GM18909 (cell line): ENCODE results near the gene RXYLT1.
A peak's percentile ranks its signal among the peaks of the same experiment; 100 is the strongest.
"Not testable (repeated sequence)": the region's sequence is repeated elsewhere in the genome, so short reads cannot be mapped to it uniquely, and the experiment has no call there.

Source experiments
- ATAC-seq: cut with Tn5 transposase; IDR thresholded peaks from one replicate; pipeline ENCODE4 v1.9.1; 2021; ENCODE audit warnings: mild to moderate bottlenecking; ENCODE audit not compliant: unreplicated experiment, poor library complexity

RXYLT1 gene

DNA sequence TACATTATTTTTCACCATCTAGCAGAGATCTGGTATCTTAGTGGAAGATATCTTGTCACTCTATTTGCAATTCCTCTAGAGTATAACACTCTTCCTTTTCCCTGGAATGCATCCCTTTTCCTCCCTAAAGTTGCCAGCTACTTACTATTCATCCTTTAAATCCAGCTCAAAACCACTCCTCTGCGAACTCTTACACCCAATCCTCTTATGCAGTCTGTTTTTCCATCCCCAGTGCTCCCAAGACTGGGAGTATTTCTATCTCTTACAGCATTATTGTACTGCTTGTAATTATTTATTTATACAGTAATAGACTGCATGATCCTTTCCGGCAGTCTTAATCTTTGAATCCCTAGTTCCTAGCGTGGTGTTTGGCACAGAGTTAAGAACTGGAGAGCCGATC lies 61.9 kb downstream of the RXYLT1 start:
- no peak for ATAC-seq

DNA sequence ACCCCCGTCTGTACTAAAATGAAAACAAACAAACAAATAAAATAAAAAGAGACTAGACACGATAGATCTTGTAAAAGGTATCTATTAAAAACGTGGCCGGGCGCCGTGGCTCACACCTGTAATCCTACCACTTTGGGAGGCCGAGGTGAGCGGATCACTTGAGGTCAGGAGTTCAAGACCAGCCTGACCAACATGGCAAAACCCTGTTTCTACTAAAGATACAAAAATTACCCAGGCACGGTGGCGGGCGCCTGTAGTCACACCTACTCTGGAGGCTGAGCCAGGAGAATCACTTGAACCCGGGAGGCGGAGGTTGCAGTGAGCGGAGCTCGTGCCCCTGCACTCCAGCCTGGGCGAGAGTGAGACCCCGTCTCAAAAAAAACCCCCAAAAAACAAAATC lies 63.0 kb downstream of the RXYLT1 start:
- ATAC-seq: not testable (repeated sequence)

DNA sequence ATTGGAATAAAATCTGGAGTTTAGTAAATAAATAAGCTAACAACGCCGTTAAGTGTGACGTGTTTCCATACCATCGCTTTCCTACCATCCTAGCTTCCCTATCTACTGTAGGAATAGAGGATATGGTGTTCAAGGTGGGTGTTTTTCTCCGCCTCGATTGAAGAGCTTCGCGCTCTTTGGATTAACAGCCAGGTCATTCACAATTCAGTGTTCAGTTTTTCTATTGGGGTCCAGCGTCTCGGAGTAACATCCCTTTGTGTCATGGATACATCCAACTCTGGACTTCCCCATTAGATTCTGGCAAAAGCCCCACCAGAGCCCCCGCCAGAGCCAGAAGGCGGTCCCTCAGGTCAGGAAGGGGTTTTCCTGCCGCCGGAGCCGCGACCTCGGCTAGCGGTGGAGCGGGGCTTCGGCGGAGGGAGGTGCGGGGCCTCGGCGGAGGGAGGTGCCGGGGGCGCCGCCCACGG lies 63.6 kb downstream of the RXYLT1 start:
- no peak for ATAC-seq

DNA sequence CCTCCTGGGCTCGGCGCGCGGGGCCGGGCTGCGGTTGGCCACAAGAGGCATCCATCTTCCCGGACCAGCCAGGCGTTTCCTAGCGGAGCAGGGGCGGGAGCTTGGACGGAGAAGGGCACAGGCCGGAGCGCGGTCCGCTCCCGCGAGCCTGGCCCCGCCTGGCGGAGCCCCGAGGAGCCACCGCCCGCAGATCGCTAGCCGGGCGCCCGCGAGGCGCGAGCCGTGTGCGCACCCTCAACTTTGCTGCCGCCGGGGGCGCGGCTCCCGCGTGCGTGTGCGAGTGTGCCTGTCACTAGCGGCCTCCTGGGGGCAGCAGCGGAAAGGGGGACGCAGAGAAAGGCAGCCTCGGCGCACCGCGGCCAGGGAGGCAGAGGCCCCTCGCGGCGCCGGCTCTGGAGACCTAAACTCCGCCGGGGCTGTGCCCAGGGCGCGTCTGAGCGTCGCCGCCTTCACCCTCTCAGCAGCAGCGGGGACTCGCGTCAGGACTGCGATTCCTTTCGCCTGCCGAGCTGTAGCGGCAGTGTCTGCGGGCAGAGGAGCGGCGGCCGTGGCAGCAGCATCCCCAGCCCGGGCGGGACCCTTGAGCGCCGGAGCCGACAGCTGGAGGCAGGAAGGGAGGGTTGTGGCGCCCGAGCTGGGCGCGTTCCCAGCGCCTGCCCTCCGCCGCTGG lies 64.1 kb downstream of the RXYLT1 start:
- peak; percentile 97 for ATAC-seq

DNA sequence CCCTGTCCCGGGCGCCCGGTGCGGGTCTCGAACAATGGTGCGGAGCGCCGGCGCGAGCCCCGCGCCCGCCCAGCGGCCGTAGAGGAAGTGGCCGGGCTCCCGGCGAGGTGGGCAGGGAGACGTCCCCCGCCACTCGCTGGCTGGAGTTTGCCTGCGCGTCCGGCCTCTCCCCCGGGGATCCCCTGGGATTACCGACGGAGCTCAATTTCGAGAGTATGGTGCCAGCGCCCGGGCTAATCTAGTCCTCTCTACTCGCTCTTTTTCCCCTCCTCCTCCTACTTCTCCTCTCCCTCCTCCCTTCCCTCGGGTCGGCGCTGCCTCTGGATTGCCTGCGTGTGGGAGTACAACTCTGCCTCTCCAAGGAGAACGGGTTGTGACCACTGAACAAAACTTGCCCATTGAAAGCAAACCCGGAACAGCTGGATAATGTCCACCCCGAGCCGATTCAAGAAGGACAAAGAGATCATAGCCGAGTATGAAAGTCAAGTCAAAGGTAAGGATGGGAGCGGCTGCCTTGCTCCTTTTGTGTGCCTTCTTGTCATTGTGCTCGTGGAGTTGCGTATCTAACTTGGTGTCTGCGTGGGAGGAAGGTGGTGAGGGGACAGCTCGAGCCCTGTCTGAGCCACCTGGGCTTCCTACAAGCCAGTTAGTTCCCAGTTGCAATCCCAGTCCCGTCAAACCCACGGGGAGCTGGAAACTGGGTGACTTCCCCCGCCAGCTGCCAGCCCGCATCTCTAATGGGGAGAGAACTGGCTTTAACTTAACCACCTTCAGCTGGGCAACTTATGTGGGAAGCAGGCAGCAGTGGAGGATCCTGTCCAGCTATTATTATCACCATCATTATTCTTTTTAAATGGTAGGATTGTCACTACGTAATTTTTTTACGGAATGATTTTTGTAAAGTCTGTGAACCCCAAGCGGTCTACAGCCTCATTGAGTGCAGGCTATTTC lies 65.0 kb downstream of the RXYLT1 start, which contains the start of gene SRGAP1:
TSS of gene SRGAP1 (plus strand) at position 310 of the 951 bp plus-strand sequence. CDS start at position 427, 117 bp downstream.
- ATAC-seq: peak; percentile 31

DNA sequence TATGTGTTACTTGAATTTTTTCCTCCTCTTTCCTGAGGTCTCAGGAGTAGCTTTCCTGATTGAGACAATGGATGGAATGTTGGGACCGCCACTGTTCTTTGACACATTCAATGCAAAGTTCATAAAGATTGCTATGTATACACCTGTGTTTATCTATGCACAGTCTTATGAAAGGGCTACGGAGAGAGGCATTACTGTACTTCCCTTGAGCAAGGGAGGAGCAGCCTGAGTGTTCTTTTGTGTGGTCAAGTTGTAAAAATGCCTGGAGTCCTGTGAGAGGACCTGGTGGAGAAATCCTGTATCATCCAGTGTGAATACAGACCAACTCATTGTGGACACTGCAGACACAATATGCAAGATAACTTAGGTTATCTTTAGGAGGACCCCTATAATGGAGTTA lies 66.0 kb downstream of the RXYLT1 start:
- ATAC-seq: no peak

DNA sequence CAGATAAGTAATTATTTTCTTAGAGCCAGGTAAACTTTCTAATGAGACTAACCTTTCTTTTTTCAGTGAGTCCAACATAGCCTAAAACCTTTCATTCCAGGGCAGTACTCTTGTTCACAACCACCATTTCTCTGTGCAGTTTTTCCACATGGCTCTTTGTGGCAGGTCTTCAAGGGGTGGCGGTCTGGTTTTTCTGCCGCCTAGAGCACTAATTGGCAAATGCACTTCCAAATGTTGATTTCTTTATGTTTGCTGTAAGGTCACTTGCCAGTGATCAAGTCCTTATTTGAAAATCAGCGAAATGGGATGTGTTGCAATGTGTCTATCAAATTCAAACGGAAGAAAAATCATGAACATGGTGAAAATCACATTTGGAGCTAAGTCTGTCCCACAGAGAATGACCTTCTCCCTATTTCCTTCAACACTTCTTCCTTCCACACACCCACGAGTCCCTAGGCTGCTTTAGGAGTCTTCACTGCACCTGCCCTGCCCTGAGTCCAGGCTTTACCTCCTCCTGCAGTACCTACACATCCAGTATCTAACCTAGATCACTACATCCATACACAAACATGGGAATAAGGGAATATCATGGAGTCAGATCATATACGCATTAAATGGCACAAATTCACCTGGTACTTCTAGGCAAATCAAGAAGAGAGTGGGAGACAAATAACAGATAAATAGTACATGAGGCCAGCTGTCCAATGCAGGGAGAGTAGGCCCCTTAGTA lies 66.7 kb downstream of the RXYLT1 start:
- no peak for ATAC-seq

DNA sequence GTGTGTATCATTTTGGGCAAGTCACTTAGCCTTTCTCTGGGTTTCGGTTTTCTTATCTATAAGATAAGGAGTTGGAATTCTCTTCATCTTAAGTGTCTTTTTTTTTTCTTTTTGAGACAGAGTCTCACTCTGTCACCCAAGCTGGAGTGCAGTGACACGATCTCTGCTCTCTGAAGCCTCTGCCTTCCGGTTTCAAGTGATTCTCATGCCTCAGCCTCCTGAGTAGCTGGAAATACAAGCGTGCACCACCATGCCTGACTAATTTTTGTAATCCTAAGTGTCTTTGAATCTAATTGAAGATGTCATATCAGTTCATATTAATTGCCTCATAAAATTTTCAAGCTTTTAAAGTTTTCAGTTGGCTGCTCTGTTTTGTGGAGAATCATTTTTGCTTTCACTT lies 68.7 kb downstream of the RXYLT1 start:
- ATAC-seq: no peak

DNA sequence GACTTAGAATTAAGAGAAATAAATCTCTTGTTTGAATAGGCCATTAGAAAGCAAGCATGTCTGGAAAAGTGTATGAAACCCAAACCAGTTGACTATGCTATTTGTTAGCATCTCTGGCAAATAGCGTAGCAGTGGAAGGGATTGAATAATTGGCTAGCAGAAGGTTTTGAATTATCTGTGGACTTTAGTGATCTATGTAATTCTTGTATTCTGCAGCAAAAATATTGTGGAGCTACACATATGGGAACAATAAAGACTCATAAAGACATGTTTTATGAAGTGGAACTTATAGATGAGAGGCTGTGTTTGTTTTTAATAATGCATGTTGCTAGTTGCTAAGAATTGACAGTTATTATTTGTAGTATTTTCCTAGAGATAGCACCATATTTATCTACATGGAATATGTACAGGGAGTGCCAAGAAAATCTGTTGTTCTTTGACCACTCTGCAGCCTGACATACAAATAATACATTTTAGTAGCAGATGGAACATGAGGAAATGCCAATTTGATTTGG lies 69.5 kb downstream of the RXYLT1 start:
- ATAC-seq: no peak

DNA sequence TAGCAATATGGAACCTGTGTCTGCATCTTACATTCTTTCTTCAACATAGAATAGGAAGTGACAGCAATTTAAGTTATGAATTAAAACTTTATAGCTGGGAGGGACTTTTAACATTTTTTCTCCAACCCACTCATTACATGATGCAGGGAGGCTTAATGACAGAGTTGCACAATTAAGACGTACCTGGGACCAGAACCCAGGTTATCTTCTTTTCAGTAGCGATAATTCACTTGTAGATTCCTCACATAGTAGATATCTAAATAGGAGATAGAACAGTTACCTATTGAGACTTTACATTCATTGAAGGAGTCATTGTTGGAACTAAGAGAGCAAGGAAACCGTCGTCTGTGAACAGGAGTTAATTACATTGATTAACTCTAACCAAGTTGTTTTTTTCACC lies 69.9 kb downstream of the RXYLT1 start:
- ATAC-seq: no peak

DNA sequence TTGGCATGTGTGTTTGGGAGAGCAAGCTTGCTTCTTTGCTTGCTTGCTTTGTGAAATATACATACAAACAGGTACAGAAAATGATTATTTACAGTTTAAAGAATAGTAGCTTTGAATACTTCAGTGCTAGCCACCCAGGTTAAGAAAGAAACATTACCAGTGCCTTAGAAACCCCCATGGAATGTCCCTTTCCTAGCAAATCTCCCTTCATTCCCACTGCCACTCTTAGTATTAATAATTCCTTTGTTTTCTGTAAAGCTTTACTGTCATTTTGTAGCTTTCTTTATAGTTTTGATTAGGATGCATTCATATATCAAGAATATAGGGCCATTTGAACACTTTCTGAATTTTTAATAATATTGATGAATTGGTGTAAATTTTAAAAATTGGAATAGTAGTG lies 74.3 kb downstream of the RXYLT1 start:
- ATAC-seq: no peak

DNA sequence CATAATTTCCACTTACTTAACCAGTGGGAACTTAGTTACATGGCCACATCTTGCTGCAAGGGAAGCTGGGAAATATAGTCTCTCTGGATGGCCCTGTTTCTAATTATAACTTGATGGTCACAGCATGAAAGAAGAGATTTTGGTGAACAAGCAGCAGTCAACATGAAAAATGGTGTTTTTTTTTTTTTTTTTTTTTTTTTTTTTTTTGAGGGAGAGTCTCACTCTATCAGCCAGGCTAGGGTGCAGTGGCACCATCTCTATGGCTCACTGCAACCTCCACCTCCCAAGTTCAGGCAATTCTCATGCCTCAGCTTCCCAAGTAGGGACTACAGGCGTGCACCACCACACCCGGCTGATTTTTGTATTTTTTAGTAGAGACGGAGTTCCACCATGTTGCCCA lies 75.6 kb downstream of the RXYLT1 start:
- ATAC-seq: no peak

DNA sequence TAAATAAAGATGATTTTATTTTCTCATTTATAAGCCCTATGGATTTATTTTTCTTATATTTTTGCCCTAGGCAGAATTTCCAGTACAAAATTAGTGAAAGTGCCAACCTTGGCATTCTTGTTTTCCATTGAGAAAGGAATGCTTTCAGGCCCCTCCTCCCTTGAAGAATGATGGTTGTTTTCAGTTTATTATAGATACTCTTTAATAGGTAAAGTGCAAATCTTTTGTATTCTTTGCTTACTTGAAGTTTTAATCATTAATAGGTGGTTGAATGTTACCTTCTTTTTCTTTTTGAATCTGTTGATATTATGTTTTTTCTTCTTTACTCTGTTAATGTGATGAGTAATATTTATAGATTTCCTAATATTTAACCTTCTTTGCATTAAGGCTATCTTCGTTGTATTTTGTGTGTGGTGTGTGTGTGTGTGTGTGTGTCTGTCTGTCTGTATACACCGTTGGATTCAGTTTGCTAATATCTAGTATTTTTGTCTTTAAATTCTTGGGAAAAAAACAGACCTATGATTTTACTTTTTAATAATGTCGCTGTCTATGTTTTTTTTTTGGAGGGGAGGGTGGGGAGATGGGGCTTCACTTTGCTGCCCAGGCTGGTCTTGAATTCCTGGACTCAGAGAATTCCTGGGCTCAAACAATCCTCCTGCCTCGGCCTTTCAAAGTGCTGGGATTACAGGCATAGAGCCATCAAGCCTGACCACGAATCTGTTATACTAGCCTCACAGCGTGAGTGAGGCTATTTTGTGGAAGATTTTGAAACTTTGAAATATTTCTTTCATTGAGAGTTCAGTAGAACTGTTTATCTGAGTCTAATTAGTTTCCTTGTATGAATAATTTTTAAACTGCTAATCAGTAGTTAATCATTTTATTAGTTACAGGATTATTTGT lies 78.3 kb downstream of the RXYLT1 start:
- no peak for ATAC-seq
